ENCODE measurements around the gene L3MBTL1.

Gene L3MBTL1

DNA sequence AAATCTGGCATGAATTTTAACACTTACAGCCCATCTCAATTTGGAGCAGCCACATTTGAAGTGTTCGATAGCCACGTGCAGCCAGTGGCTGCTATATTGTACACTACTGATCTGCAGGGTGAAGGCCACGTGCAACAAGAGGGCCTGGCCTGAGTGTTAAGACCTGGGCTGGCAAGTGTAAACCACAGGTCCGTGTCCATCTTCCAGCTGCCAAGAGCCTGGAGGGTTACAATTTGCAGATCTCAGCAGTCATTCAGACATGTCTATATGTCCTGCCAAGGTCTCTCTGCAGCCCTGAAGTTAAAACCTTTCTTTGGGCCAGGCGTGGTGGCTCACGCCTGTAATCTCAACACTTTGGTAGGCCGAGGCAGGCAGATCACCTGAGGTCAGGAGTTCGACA is 65.4 kb downstream of the L3MBTL1 start:
- no peak for DNase-seq (ENCODE audit: low read depth)
- no peak overlapping the region for H3K4me3 ChIP-seq (ENCODE audit: low read depth, low read length)
- TF ChIP-seq, protein P1, sequence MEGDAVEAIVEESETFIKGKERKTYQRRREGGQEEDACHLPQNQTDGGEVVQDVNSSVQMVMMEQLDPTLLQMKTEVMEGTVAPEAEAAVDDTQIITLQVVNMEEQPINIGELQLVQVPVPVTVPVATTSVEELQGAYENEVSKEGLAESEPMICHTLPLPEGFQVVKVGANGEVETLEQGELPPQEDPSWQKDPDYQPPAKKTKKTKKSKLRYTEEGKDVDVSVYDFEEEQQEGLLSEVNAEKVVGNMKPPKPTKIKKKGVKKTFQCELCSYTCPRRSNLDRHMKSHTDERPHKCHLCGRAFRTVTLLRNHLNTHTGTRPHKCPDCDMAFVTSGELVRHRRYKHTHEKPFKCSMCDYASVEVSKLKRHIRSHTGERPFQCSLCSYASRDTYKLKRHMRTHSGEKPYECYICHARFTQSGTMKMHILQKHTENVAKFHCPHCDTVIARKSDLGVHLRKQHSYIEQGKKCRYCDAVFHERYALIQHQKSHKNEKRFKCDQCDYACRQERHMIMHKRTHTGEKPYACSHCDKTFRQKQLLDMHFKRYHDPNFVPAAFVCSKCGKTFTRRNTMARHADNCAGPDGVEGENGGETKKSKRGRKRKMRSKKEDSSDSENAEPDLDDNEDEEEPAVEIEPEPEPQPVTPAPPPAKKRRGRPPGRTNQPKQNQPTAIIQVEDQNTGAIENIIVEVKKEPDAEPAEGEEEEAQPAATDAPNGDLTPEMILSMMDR (IDR thresholded peaks at IDR 0.05; ENCODE audit: low read depth, low read length, missing control alignments), result no peak

DNA sequence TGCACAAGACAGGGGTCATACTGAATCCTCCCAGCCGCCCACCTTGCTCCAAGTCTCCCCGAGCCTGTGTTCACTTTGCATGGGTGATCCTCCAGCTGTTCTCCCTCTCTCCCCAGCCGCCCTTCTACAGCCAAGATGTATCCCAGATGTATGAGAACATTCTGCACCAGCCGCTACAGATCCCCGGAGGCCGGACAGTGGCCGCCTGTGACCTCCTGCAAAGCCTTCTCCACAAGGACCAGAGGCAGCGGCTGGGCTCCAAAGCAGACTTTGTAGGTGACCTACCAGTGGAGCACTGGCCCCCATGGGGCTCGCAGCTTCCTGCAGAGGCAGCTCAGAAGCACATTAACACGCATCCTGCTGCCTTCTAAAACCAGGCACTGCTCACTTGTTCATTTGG is 68.6 kb downstream of the L3MBTL1 start:
- H3K4me3 ChIP-seq (ENCODE audit: low read depth, low read length), result no peak overlapping the region
- no peak for DNase-seq (ENCODE audit: low read depth)
- TF ChIP-seq, protein P1 (IDR thresholded peaks at IDR 0.05; ENCODE audit: low read depth, low read length, missing control alignments), result no peak

DNA sequence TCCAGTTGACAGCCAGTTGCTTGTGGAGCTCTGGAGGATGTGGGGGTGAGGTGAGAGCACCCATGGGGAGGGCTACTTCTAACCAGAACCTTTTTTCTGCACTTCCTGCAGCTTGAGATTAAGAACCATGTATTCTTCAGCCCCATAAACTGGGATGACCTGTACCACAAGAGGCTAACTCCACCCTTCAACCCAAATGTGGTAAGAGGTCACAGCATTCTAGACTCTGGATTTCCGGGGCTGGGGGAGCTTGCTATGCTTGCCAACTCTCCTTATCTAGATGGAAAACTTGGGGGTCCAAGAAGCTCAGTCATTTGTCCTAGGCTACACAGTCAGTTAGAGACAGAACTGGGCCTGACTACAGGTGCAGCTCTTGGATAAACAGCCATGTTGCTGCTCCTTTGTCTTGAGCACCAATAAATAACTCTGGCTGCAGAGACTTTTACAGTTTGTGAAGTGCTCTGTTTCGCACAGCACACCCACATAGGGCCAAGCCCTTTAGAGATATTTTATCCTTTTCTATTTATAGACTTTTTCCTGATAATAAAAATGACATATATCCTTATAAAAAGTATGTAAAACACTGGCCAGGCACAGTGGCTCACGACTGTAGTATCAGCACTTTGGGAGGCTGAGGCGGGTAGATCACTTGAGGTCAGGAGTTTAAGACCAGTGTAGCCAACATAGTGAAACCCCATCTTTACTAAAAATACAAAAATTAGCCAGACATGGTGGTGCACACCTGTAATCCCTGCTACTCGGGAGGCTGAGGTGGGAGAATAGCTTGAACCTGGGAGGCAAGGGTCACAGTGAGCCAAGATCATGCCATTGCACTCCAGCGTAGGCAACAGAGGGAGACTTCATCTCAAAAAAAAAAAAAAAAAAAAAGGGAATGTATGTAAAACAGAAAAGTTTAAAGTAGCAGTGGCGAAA is 72.6 kb downstream of the L3MBTL1 start:
- TF ChIP-seq, protein P1 (IDR thresholded peaks at IDR 0.05; ENCODE audit: low read depth, low read length, missing control alignments), result no peak
- no peak overlapping the region for H3K4me3 ChIP-seq (ENCODE audit: low read depth, low read length)
- DNase-seq (ENCODE audit: low read depth), result no peak

DNA sequence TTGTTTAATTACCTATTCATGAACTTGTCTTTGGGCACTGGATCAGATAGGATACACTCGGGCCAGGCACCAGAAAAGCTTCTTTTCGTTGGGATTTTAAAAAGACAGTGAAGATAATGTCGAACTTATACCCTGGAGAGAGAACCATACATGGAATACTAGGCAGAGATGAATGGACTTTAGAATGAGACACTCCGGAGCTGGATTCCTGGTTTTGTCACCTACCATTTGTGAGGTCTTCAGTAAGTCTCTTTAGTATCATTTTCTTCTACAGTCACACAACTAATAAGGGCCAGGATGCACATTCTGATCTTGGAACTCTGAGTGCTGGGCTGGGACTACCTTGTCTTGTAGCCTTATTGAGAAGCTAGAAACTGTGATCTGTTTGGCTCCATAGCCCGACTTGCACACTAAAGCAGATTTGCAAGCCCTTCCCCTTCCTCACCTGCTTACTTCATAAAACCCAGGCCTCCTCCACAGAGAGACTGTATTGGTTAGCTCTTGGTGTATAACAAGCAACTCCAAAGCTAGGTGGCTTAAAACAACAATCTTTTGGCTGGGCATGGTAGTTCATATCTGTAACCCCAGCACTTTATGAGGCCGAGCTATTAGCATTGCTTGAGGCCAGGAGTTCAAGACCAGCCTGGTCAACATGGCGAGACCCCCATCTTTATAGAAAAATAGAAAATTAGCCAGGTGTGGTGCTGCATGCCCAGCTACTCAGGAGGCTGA is 75.8 kb downstream of the L3MBTL1 start:
- DNase-seq (ENCODE audit: low read depth), result no peak
- TF ChIP-seq, protein P1 (IDR thresholded peaks at IDR 0.05; ENCODE audit: low read depth, low read length, missing control alignments), result no peak
- no peak overlapping the region for H3K4me3 ChIP-seq (ENCODE audit: low read depth, low read length)

DNA sequence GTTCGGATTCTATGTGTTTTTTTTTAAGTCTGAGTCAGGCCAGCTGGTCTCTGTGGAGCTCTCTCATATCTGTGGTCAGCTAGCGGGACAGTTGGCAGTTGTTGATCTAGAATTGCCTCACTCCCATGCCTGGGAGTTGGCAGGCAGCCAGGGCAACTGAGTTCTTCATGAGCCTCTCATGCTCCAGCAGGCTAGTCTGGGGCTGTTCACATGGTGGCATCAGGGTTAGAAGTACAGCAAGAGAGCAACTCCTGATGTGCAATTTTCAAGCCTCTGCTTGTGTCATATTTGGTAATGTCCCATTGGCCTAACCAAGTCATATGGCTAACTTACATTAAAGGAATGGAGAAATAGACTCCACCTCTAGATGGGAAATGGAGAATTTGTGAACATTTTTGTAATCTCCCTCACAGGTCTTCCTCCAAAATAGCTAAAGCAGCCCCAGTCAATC is 76.5 kb downstream of the L3MBTL1 start:
- peak; percentile 12 for DNase-seq (ENCODE audit: low read depth)
- no peak overlapping the region for H3K4me3 ChIP-seq (ENCODE audit: low read depth, low read length)
- TF ChIP-seq, protein P1 (IDR thresholded peaks at IDR 0.05; ENCODE audit: low read depth, low read length, missing control alignments), result no peak

DNA sequence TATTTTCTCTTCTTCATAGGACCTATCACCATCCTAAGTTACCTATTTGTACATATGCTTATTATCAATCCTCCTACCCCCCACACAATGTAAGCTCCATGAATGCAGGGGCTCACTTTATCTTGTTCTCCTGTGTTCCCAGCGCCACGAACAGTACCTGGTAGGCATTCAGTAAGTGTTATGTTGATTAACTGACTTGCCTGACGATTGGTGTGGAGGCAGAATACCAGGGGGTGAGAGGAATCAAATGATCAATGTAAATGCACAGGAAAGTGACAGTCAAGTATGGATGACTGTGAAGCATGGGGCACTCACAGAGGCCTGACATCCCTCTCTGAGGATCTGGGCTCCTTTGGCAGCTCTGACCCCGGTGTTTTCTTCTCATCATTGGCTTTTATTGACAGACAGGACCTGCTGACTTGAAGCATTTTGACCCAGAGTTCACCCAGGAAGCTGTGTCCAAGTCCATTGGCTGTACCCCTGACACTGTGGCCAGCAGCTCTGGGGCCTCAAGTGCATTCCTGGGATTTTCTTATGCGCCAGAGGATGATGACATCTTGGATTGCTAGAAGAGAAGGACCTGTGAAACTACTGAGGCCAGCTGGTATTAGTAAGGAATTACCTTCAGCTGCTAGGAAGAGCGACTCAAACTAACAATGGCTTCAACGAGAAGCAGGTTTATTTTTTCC is 77.1 kb downstream of the L3MBTL1 start:
- TF ChIP-seq, protein P1 (IDR thresholded peaks at IDR 0.05; ENCODE audit: low read depth, low read length, missing control alignments), result no peak
- DNase-seq (ENCODE audit: low read depth), result no peak
- H3K4me3 ChIP-seq (ENCODE audit: low read depth, low read length), result no peak overlapping the region

Measured in GM12864 (cell line).